G401 (cell line): ENCODE measurements around the gene SYNJ2. TPM values are rescaled to one million over a fixed set of nuclear protein-coding genes. Genes with fewer than 3 reads are reported as not detected.
A peak's percentile ranks its signal among the peaks of the same experiment; 100 is the strongest.
"Not testable (repeated sequence)": the region's sequence is repeated elsewhere in the genome, so short reads cannot be mapped to it uniquely, and the experiment has no call there.

Experiments used
- DNase-seq: peaks from one replicate; pipeline ENCODE4 v3.0.0-alpha.2; 2015; ENCODE audit warnings: low spot score
- in situ Hi-C: cut with HindIII; loops from 2 replicates; pipeline ENCODE4 v1.10.0; 2016; ENCODE audit warnings: low sequenced_read_pairs, mixed read lengths
- total RNA-seq: library from RNA; depleted of rRNA; stranded (reverse); fragments of >200 nt; shearing (Covaris generic); gene quantifications from 2 replicates; pipeline ENCODE4 v1.2.3, GENCODE V29; 2014

Gene SYNJ2
- total RNA-seq, 1 experiment from 2014 or later, result 12.2 TPM

DNA sequence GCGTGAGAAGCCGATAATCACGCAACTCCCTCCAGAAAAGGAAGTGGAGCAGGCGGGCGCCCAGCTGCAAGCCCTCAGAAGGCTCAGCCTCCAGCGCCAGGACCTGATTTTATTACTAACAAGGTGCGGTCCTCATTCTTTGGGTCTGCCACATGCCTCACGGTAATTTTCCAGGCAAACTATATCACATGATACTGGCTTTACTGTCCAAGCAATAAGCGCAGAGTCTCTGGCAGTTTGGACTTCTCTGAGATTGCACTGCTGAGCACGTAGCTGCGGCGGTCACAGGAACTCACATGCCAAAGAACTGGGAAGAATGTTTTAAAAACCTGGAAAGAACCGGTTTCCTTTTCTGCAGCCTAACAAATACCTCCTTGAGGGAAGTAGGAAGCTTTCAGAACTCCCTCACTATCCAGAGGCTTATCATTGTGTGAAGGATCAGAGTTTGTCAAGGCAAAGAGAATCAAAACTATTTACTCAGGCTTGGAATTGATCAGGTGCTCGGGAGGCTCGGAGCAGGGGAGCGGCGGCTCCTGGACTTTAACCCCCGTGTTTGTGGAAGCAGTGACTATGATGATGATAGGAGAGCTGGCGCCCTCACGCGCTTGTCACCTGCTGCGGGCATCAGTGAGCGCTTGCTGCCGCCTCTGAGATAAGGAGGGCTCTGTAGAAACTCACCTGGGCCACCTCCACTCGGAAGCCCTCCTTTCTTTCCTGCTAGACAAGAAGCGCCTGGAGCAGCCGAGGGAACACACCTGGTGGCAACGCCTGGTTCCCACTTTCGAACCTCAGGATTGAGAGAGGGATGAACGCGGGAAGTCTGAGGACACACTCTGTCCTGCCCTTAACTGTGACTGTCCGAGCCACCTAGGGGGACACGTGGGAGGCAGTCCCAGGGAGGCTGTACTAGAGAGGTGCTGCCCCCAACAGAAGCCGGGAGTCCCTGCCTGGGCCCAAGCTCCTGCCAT lies 27.2 kb upstream of the SYNJ2 start:
- DNase-seq, result no peak
- in situ Hi-C loops, result no loop called here

- in situ Hi-C loops, result no loop called here
- DNase-seq, result no peak
Observed at GRCh38 chr6:157955675-157956074, 26.0 kb upstream of the SYNJ2 start.

- no peak for DNase-seq
- in situ Hi-C loops, result no loop called here
Observed at GRCh38 chr6:157956171-157956730, 25.4 kb upstream of the SYNJ2 start.

DNA sequence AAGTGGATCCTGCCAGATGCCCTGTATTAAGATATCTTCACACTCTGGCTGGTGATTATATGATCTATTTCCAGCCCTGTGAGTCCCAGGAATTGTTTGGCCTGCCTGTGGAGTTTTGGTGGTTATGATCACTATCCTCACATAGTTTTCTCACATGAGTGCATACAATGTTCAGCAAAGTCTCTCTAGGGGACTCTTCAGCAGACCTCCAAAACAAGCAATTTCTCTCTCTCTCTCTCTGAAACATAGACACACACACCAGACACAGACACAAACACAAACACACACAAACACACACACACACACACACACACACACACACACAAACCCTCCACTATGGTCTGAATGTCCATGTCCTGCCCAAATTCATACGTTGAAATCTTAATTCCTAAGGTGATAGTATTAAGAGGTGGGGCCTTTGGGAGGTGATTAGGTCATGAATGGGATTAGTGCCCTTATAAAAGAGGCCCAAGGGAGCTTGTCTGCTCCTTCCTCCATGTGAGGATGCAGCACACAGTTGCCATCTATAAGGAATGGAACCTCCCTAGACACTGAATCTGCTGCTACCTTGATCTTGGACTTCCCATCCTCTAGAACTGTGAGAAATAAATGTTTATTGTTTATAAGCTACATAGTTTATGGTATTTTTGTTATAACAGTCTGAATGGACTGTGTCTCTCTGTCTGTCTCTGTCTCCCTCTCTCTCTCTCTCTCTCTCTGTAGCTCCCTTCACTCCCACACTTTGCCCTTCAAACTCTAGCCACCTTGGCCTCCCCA lies 22.0 kb upstream of the SYNJ2 start:
- in situ Hi-C loops, result no loop called here
- DNase-seq, result no peak

DNA sequence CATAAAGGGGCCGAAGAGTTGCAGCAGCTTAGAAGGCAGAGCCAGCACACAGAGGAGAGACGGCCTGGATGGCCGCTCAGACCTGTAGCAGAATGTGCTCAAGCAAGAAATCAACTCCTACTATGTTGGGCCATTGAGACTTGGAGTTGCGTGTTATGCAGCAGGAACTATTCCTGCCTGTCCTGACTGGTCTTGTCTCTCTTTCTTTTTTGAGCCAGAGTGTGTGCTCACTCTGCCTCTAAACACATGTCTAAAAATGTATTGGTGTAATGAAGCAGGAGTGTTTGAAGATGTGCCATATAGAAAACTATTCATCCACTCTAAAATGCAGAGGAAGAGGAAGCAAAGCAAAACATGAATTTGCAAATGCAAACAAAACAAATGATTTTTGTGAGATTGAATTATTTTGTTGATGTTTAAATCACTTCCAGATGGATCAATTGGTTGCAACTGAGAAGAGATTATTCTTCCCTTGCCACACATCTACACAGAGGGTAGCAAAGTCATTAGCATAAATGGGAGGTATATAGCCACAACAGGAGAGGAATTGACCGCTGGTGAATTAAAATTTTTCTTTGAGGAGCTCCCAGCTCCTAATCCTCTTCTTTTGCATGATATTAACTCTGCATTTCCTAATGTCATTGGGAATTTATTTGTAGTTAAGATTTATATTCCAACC lies 20.4 kb upstream of the SYNJ2 start:
- no peak for DNase-seq
- in situ Hi-C loops, result no loop called here

DNA sequence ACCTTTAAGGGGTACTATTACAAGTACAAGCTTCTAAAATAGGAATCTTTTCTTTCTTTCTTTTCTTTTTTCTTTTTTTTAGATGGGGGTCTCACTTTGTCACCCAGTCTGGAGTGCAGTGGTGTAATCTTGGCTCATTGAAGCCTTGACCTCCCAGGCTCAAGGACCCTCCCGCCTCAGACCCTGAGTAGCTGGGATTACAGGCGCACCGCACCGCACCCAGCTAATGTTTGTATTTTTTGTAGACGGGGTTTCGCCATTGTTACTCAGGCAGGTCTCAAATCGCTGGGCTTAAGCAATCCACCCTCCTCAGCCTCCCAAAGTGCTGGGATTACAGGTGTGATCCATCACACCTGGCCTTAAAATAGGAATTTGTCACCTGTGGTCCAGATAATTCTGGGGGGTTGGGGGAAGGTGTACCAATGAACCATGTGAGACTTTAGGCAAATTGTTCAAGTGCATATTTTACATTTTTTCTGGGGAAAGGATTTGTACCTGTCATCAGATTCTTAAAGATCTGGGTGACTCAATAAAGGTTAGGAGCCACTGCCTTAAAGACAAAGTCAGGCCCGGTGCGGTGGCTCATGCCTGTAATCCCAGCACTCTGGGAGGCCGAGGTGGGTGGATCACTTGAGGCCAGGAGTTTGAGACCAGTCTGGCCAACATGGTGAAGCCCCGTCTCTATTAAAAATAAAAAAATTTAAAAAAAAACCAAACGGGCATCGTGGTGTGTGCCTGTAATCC lies 19.7 kb upstream of the SYNJ2 start:
- no peak for DNase-seq
- in situ Hi-C loops, result no loop called here

DNA sequence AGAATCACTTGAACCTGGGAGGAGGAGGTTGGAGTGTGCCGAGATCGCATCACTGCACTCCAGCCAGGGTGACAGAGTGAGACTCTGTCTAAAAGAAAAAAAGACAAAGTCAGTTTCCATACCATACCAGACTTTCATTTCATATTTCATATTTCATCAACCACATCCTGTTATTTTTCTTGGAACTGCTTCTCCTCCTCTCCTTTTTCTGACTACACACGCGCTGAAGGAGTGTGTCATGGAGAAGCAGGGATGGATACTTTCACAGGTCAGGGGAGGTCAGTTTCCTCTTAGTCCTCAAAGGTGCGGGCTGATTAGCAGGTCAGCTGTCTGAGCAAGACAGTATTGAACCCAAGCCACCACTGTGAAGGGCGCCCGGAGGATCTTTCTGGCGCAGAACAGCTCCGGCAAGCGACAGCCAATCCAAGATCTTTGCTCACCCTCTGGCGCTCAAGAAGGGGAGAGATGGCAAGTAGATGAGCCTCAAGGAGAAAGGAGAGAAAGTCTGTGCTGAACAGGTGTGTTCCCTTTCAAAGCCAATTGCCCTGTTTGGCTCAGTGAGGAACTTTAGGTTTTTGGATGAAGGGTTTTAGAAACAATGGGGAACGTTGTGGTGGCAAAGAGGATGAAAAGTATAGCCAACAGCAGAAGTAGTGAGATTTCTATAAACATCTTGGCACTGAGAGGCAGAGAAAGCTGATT lies 18.9 kb upstream of the SYNJ2 start:
- in situ Hi-C loops, result no loop called here
- no peak for DNase-seq

DNA sequence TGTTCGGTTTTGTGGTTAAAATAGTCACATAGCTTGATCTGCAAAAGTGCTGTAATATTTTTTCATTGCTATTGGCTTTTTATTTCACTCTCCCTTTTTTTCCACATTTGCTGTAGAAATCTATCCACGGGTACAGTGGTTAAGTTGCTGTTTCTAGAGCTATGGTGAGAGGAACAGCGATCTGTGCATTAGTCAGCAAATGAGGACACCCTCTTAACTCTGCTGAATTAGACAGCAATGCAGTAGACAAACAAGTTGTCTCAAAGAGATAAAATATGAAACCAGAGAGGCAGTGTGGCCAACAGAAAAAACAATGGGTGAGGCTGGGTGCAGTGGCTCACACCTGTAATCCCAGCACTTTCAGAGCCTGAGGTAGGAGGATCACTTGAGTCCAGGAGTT lies 17.6 kb upstream of the SYNJ2 start:
- no peak for DNase-seq
- in situ Hi-C loops, result no loop called here

DNA sequence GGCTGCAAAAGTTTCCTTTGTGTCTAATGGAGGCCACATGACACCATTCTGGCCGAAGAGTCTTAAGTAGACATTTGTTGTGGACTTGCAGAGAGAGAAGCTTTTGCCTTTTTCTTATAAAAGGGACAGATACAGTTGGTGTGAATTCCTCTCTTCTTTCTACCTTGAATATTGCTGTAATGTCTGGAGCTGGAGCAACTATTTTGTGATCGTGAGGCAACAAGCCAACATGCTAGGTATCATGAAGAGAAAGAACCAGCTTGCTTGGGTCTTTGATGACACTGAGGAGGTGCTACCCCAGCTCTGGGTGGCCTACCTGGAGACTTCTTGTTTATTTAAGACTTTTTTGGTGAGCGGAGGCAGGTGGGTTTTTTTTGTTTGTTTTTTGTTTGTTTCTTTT lies 16.3 kb upstream of the SYNJ2 start:
- no peak for DNase-seq
- in situ Hi-C loops, result no loop called here

DNA sequence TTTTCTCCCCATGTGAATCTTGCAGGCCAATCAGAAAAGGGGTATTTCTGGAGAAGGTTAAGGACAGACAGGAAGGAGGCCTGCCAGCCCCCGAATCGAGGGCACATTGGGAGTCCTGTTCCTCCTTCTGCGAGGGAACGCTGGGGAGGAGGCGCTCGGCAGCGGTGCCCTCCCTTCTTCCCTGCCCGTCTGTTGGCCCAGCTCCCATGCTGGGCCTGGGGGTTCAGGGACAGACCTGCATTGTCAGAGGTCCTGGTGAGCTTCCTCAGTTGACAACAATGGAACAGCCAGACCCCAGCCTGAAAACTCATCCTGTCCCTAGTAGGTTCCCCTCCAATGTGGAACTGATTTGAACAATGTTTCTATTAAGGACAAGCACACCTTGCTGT lies 15.1 kb upstream of the SYNJ2 start:
- in situ Hi-C loops, result no loop called here
- DNase-seq, result no peak

- in situ Hi-C loops, result no loop called here
- no peak for DNase-seq
Observed at GRCh38 chr6:157967020-157967419, 14.6 kb upstream of the SYNJ2 start.

DNA sequence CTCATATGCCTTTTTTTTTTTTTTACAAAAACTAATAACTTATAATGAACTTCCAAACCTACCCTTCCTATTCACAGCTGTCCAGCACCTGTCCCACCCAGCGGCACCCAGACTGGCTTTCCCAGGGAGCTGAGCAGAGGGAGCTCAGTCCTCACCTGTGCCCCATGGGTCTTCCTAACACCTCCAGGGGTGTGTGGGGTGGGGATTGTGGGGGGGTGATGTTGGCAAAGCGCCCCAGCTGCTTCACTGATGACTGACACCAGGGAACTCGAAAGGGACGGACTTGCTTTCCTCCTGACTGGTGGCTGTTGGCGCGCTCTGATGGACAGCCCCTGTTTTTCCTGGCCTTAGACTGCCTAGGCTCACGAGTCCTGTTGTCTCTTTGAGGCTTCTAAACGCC lies 14.2 kb upstream of the SYNJ2 start:
- in situ Hi-C loops, result no loop called here
- no peak for DNase-seq

DNA sequence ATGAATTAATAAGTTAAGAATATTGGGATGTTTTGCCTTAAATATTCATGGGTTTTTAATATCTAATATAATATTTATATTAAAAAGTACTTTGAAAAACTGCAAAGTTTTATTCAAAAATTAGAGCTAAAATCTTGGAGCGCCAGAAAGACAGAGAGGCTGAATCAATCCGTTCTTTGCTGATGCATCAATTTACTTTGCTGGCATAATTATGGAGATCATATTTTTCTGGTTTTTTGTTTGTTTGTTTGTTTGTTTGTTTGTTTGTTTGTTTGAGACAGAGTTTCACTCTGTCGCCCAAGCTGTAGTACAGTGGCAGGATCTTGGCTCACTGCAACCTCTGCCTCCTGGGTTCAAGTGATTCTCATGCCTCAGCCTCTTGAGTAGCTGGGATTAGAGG lies 9.5 kb upstream of the SYNJ2 start:
- in situ Hi-C loops, result not testable (repeated sequence)

GRCh38 chr6:157974341-157974894 lies 7.2 kb upstream of the SYNJ2 start:
- DNase-seq, result no peak
- in situ Hi-C loops, result no loop called here

More for the DNA sequence above, 9.5 kb upstream of the SYNJ2 start:
- not testable (repeated sequence) for DNase-seq

GRCh38 chr6:157974967-157975366 lies 6.7 kb upstream of the SYNJ2 start:
- no peak for DNase-seq
- in situ Hi-C loops, result no loop called here

DNA sequence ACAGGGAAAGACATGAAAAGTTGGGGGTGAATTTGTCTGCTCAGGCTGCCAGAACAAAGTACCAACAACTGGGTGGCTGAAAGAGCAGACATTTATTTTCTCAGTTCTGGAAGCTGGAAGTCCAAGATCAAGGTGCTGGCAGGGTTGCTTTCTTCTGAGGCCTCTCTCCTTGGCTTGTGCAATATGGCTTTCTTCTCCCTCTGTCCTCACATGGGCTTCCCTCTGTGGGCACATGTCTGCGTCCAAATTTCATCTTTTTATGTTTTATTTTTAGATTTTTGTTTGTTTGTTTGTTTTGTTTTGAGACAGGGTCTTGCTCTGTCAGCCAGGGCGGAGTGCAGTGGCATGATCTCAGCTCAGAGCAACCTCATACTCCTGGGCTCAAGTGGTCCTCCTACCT lies 6.2 kb upstream of the SYNJ2 start:
- in situ Hi-C loops, result no loop called here
- no peak for DNase-seq

- in situ Hi-C loops, result no loop called here
- peak; percentile 86 for DNase-seq
Observed at GRCh38 chr6:157976345-157977175, 5.1 kb upstream of the SYNJ2 start.
